GM18867 (cell line): ENCODE data around the gene MTFR1L.

Experiments used
- ATAC-seq: cut with Tn5 transposase; IDR thresholded peaks from one replicate; pipeline ENCODE4 v1.9.1; 2021; ENCODE audit warnings: mild to moderate bottlenecking, moderate library complexity; ENCODE audit not compliant: unreplicated experiment

Gene MTFR1L

GRCh38 chr1:25787760-25788166, 32.0 kb upstream of the MTFR1L start:
- no peak for ATAC-seq

- ATAC-seq: no peak
Observed at GRCh38 chr1:25790472-25790871, 29.3 kb upstream of the MTFR1L start.

- ATAC-seq: no peak
Observed at GRCh38 chr1:25792115-25792514, 27.6 kb upstream of the MTFR1L start.

GRCh38 chr1:25793585-25794170, 26.1 kb upstream of the MTFR1L start:
- ATAC-seq: no peak

- ATAC-seq: no peak
Observed at GRCh38 chr1:25794325-25794724, 25.4 kb upstream of the MTFR1L start.

- ATAC-seq: no peak
Observed at GRCh38 chr1:25795211-25795610, 24.5 kb upstream of the MTFR1L start.

GRCh38 chr1:25795946-25796810, 23.6 kb upstream of the MTFR1L start:
- ATAC-seq: no peak

- ATAC-seq: no peak
Observed at GRCh38 chr1:25796811-25797458, 22.8 kb upstream of the MTFR1L start.

GRCh38 chr1:25797939-25798338, 21.8 kb upstream of the MTFR1L start:
- no peak for ATAC-seq

GRCh38 chr1:25798666-25799351, 20.9 kb upstream of the MTFR1L start:
- ATAC-seq: no peak

GRCh38 chr1:25799352-25799934, 20.3 kb upstream of the MTFR1L start:
- no peak for ATAC-seq

GRCh38 chr1:25799935-25800702, 19.6 kb upstream of the MTFR1L start, which contains the start of gene SELENON:
Gene SELENON (plus strand): TSS chr1:25800193. CDS start chr1:25800231, 38 bp downstream.
- no peak for ATAC-seq

GRCh38 chr1:25800703-25801377, 18.9 kb upstream of the MTFR1L start:
- no peak for ATAC-seq

GRCh38 chr1:25802915-25803314, 16.8 kb upstream of the MTFR1L start:
- ATAC-seq: no peak

- ATAC-seq: no peak
Observed at GRCh38 chr1:25803368-25803767, 16.4 kb upstream of the MTFR1L start.

GRCh38 chr1:25804244-25804963, 15.3 kb upstream of the MTFR1L start:
- ATAC-seq: no peak

- no peak for ATAC-seq
Observed at GRCh38 chr1:25804964-25805862, 14.5 kb upstream of the MTFR1L start.

GRCh38 chr1:25805863-25806225, 13.9 kb upstream of the MTFR1L start:
- ATAC-seq: no peak
